ENCODE data around the gene PTH. TPM values are rescaled to one million over a fixed set of nuclear protein-coding genes. Genes with fewer than 3 reads are reported as not detected.

The PTH gene
- not detected for total RNA-seq

GRCh38 chr11:13495929-13496328, at the start of gene PTH:
TSS of gene PTH (minus strand) at chr11:13495997. CDS start at chr11:13492855, 3,142 bp downstream.

DNA sequence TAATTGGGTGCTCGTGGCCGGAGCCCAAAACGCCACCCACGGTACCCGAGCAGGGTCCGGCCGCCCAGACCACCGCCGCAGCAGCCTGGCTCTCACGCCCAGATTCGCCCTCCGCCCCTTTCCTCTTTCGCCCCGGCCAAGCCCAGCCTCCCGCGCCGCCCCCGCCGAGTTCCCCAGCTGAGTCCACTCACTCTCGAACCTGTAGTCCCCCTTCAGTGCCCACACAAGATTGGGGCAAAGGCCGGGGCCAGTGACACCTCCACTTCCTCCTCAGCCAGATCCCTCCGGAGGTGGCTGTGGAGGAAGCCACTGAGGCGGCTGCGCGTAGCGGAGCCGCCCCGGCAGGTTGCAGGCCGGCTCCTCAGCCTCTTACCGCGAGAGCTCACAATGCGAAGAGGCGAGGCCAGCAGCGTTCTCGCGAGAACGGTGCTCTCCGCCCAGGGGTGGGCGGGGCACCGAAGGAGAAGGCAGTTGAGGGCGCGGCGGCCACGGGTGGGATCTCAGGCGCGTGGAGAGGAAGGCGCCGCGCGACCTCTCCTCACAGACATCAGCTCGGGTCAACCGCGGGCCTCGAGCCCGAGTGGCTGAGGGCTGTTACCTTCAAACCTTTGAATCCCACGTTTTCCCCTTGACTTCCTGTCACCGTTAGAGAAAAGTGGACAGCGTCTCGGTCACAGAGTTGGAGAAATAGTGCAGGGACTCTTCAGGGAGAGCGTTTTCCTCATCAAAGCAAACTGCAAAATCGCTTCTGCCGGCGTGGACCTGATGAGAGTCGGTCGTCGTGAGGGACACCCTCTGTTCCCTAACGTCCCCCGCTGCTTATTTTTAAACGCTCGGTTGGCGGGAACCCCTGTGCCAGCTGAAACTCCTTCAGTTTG, 32.7 kb downstream of the PTH start, which contains the start of gene BTBD10:
BTBD10 (minus strand) TSS at position 322 of the 878 bp plus-strand sequence. CDS start 18,098 bp downstream, outside the sequence.

Other genes with a start within 250 kb of the PTH start
- 10 to 100 TPM; 29.4 to 30.4 TPM for gene BMAL1, start 218.2 kb downstream of the PTH start, total RNA-seq
- 10 to 100 TPM; 21.3 to 22.4 TPM for gene BTBD10, start 32.8 kb downstream of the PTH start, total RNA-seq
- 10 to 100 TPM; 41.9 to 43.0 TPM for gene FAR1, start 172.7 kb upstream of the PTH start, total RNA-seq